Measurements from ENCODE around the gene MEI1. TPM values are rescaled to one million over a fixed set of nuclear protein-coding genes. Genes with fewer than 3 reads are reported as not detected.

The MEI1 gene
- total and polyA plus RNA-seq, 9 of the 15 experiments (the other 6 are each of a cell fraction or from before 2014, with no cell fraction given): 0.08 to 0.68 (median 0.18) TPM; not detected in 2

GRCh38 chr22:41831383-41831782, 132.1 kb downstream of the MEI1 start:
- no peaks in the 10 kb centered on the region; the same call in 1 of the 2 replicates for H3K9me3 ChIP-seq (replicated peaks; ENCODE audit: control insufficient read depth, insufficient read depth, low read depth, low read length)
- H4K20me1 ChIP-seq (replicated peaks; ENCODE audit: control insufficient read depth, insufficient read depth, low read length): no peaks in the 10 kb centered on the region
- POLR2A ChIA-PET: no interaction called here
- H2AFZ ChIP-seq (ENCODE audit: low read depth, low read length): no peak overlapping the region
- no peaks in the 10 kb centered on the region for H3K9me1 ChIP-seq (ENCODE audit: control insufficient read depth, insufficient read depth, low read length)
- peak overlapping the region in 1 of 2 experiments; percentile 93; a peak in 1 of 4 replicates for H3K9ac ChIP-seq (ENCODE audit: insufficient read depth in 1 of 2, low read depth in 2 of 2, low read length in 2 of 2)
- H3K27ac ChIP-seq (ENCODE audit: extremely low read depth, low read depth, low read length): peak overlapping the region; percentile 23; the same call in 1 of the 3 replicates
- intact Hi-C loops (cut with micrococcal nuclease) (no loop called here), in situ Hi-C loops (cut with MboI) (no loop called here)
- H3K4me2 ChIP-seq (ENCODE audit: insufficient read depth, low read length): 0 out of 2 replicates have a peak overlapping the region, but pooled peaks have one; percentile 86
- peaks cover 39% of the 10 kb centered on the region for H3K79me2 ChIP-seq (ENCODE audit: control insufficient read depth, insufficient read depth, low read length)
- CTCF ChIA-PET (ENCODE audit: low intra/inter-chr PET ratio): no interaction called here
- no peak for TF ChIP-seq MLLT1 (IDR thresholded peaks at IDR 0.05)
- no peak for TF ChIP-seq ZNF511 (CRISPR knock-in tag; IDR thresholded peaks at IDR 0.05)
- no peak for TF ChIP-seq THRB (CRISPR knock-in tag; conservative IDR thresholded peaks at IDR 0.05)
- no peak for TF ChIP-seq FOXJ2 (tag; IDR thresholded peaks at IDR 0.05)
- no peak for TF ChIP-seq BHLHE40 (IDR thresholded peaks at IDR 0.05; ENCODE audit: low read length)
- TF ChIP-seq RERE (CRISPR knock-in tag; IDR thresholded peaks at IDR 0.05; ENCODE audit: borderline replicate concordance): no peak
- no peak for TF ChIP-seq ATF6 (CRISPR knock-in tag; IDR thresholded peaks at IDR 0.05)
- TF ChIP-seq HNRNPL (IDR thresholded peaks at IDR 0.05; ENCODE audit: low read depth, low read length): no peak
- ATAC-seq (no peak), FAIRE-seq (no peak), DNase-seq (ENCODE audit: extremely low read depth in 1 of 4, low spot score in 3 of 4) (no peak)
- H3K36me3 ChIP-seq (ENCODE audit: control insufficient read depth, insufficient read depth, low read length): peaks cover 19% of the 10 kb centered on the region
- peaks cover 17 to 18% of the 10 kb centered on the region in 2 experiments; a peak in 4 of 5 replicates for H3K4me1 ChIP-seq (replicated peaks in 1 of 2; ENCODE audit: control insufficient read depth in 2 of 2, insufficient read depth in 2 of 2, low read length in 2 of 2)
- no peak overlapping the region for H3K4me3 ChIP-seq
- BruUV-seq (replicated peaks): no TSS peak
- 96% methylated on average over 4 of the region's 6 CpGs for WGBS (ENCODE audit: insufficient coverage, low coverage, missing lambda C conversion rate)
- no peaks in the 10 kb centered on the region for H3K27me3 ChIP-seq (ENCODE audit: control insufficient read depth in 2 of 2, insufficient read depth in 2 of 2, low read length in 2 of 2)

All from K562 (cell line).